CD4-positive, alpha-beta T cell treated with Interleukin-15 for 4 hours (primary cell): Measurements from ENCODE around the gene TCL1A.
"Not testable (repeated sequence)": the region's sequence is repeated elsewhere in the genome, so short reads cannot be mapped to it uniquely, and the experiment has no call there.

Experiments
- DNase-seq: peaks from one replicate; pipeline ENCODE4 v3.0.0-alpha.2; 2020; ENCODE audit warnings: low spot score

TCL1A gene

GRCh38 chr14:95677179-95677835 is 36.6 kb downstream of the TCL1A start:
- DNase-seq = no peak

- no peak for DNase-seq
These were observed 38.4 kb downstream of the TCL1A start for GRCh38 chr14:95675486-95675885.

- DNase-seq = no peak
These were observed 39.3 kb downstream of the TCL1A start for GRCh38 chr14:95674613-95675012.

- no peak for DNase-seq
These were observed 45.6 kb downstream of the TCL1A start for GRCh38 chr14:95668235-95668772.

GRCh38 chr14:95667249-95667693 is 46.7 kb downstream of the TCL1A start:
- no peak for DNase-seq

GRCh38 chr14:95666450-95666849 is 47.5 kb downstream of the TCL1A start:
- no peak for DNase-seq

- not testable (repeated sequence) for DNase-seq
These were observed 48.4 kb downstream of the TCL1A start for GRCh38 chr14:95665530-95665929.

- DNase-seq = no peak
These were observed 49.4 kb downstream of the TCL1A start for GRCh38 chr14:95664546-95664945.

- DNase-seq = no peak
These were observed 49.9 kb downstream of the TCL1A start for GRCh38 chr14:95664066-95664465.

GRCh38 chr14:95663226-95663797 is 50.6 kb downstream of the TCL1A start:
- DNase-seq = no peak

- no peak for DNase-seq
These were observed 51.3 kb downstream of the TCL1A start for GRCh38 chr14:95662376-95663186.

- no peak for DNase-seq
These were observed 53.0 kb downstream of the TCL1A start for GRCh38 chr14:95660651-95661515.

GRCh38 chr14:95659990-95660385 is 53.9 kb downstream of the TCL1A start:
- DNase-seq = no peak
